ENCODE data around the gene PCDHA1. TPM values are rescaled to one million over a fixed set of nuclear protein-coding genes. Genes with fewer than 3 reads are reported as not detected.

Gene PCDHA1
- total RNA-seq, 3 donors from 2014 or later (not counting 1 experiment from before 2014, with no cell fraction given): not detected

DNA sequence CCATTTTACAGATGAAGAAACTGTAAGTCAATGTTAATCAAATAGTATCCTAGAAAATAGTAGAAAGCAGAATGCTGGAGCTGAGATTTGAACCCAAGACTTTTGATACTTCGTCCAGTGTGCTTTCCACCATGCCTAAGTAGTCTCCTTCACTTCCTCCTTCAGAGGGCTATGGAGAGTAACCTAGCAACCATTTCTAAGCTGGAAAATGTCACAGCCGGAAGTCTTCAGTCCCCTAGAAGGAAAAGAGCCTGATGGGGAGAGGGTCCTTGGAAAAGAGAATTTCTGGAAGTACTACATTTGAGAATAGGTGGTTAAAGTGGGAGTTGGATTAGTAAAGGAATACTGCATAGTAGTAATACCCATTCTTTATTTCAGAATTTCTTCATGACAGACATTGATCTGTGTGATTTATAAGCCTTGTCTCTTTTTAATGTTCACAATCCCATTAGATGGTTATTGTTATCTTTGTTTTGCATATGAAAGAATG lies 213.0 kb downstream of the PCDHA1 start:
- intact Hi-C loops (cut with micrococcal nuclease): no loop called here
- Mint-ChIP-seq H3K4me3 (no peak overlapping the region), H3K36me3 (peaks cover 7% of the 10 kb centered on the region), H3K4me1 (no peaks in the 10 kb centered on the region), H3K9me3 (peaks cover 5 to 6% of the 10 kb centered on the region in 2 donors), H3K27ac (no peak overlapping the region), H3K27me3 (ENCODE audit: low read depth in 2 of 2) (peaks cover 11 to 17% of the 10 kb centered on the region in 2 donors)
- no peak for ATAC-seq
- 90% methylated on average over 2 of the region's 2 CpGs for WGBS (ENCODE audit: insufficient coverage)
- no peaks in the 10 kb centered on the region for H3K4me1 ChIP-seq (ENCODE audit: control insufficient read depth, insufficient read depth, low read length)
- H3K27ac ChIP-seq (ENCODE audit: low read length): no peak overlapping the region
- no peaks in the 10 kb centered on the region for H3K36me3 ChIP-seq (ENCODE audit: control insufficient read depth, insufficient read depth, low read length)
- H3K4me3 ChIP-seq (ENCODE audit: low read length): no peak overlapping the region
- no peak for DNase-seq
- no peaks in the 10 kb centered on the region for H3K9me3 ChIP-seq (ENCODE audit: control insufficient read depth, insufficient read depth, low read length)
- TF ChIP-seq CTCF (IDR thresholded peaks at IDR 0.05): no peak
- H3K27me3 ChIP-seq (ENCODE audit: control insufficient read depth, insufficient read depth, low read length): no peaks in the 10 kb centered on the region

- H3K9me3 Mint-ChIP-seq: peaks cover 7 to 8% of the 10 kb centered on the region in 2 donors
- H3K27ac Mint-ChIP-seq: no peak overlapping the region
- Histone ChIP-seq H3K4me3 (ENCODE audit: low read length) (no peak overlapping the region), H3K4me1 (ENCODE audit: control insufficient read depth, insufficient read depth, low read length) (no peaks in the 10 kb centered on the region), H3K36me3 (ENCODE audit: control insufficient read depth, insufficient read depth, low read length) (no peaks in the 10 kb centered on the region), H3K27ac (ENCODE audit: low read length) (no peak overlapping the region), H3K27me3 (ENCODE audit: control insufficient read depth, insufficient read depth, low read length) (no peaks in the 10 kb centered on the region), H3K9me3 (ENCODE audit: control insufficient read depth, insufficient read depth, low read length) (no peaks in the 10 kb centered on the region)
- ATAC-seq (no peak), DNase-seq (no peak)
- intact Hi-C loops (cut with micrococcal nuclease): no loop called here
- peaks cover 7% of the 10 kb centered on the region for H3K36me3 Mint-ChIP-seq
- no peak overlapping the region for H3K4me3 Mint-ChIP-seq
- H3K27me3 Mint-ChIP-seq (ENCODE audit: low read depth in 2 of 2): peaks cover 11 to 17% of the 10 kb centered on the region in 2 donors
- no peaks in the 10 kb centered on the region for H3K4me1 Mint-ChIP-seq
- no peak for TF ChIP-seq CTCF (IDR thresholded peaks at IDR 0.05)
- WGBS (ENCODE audit: insufficient coverage): 4% methylated on average over 8 of the region's 9 CpGs
These were observed 215.5 kb downstream of the PCDHA1 start for GRCh38 chr5:141001446-141001843.

- no peaks in the 10 kb centered on the region for H3K9me3 ChIP-seq (ENCODE audit: control insufficient read depth, insufficient read depth, low read length)
- H3K27ac Mint-ChIP-seq: no peak overlapping the region
- no peak for TF ChIP-seq CTCF (IDR thresholded peaks at IDR 0.05)
- no peaks in the 10 kb centered on the region for H3K4me1 ChIP-seq (ENCODE audit: control insufficient read depth, insufficient read depth, low read length)
- ATAC-seq: no peak
- intact Hi-C loops (cut with micrococcal nuclease): no loop called here
- H3K4me3 ChIP-seq (ENCODE audit: low read length): no peak overlapping the region
- H3K9me3 Mint-ChIP-seq: peaks cover 12 to 13% of the 10 kb centered on the region in 2 donors
- 4% methylated on average over 19 of the region's 19 CpGs for WGBS (ENCODE audit: insufficient coverage)
- H3K36me3 Mint-ChIP-seq: peaks cover 7% of the 10 kb centered on the region
- no peaks in the 10 kb centered on the region for H3K27me3 ChIP-seq (ENCODE audit: control insufficient read depth, insufficient read depth, low read length)
- H3K4me1 Mint-ChIP-seq: no peaks in the 10 kb centered on the region
- no peak overlapping the region for H3K4me3 Mint-ChIP-seq
- no peak for DNase-seq
- no peaks in the 10 kb centered on the region for H3K36me3 ChIP-seq (ENCODE audit: control insufficient read depth, insufficient read depth, low read length)
- no peak overlapping the region for H3K27ac ChIP-seq (ENCODE audit: low read length)
- H3K27me3 Mint-ChIP-seq (ENCODE audit: low read depth in 2 of 2): peaks cover 11 to 17% of the 10 kb centered on the region in 2 donors
These were observed 216.1 kb downstream of the PCDHA1 start for GRCh38 chr5:141001844-141002604.
